Breast epithelium (tissue), 4 donors: ENCODE results near the gene UGT1A1. TPM values are rescaled to one million over a fixed set of nuclear protein-coding genes. Genes with fewer than 3 reads are reported as not detected.

ENCODE experiments used
- DNase-seq, 2 donors: peaks; one replicate each; pipeline ENCODE4 v3.0.0-alpha.2; 2019; ENCODE audit warnings: low spot score in 2 of 2
- H3K27ac ChIP-seq, 2 donors: fragments of 200-600 bp; sonication (generic) in 1 of 2; one replicate each; pipeline ENCODE4 v1.5.1; 2016 to 2019; ENCODE audit warnings: mild to moderate bottlenecking in 1 of 2
- H3K27me3 ChIP-seq, 2 donors: fragments of 200-600 bp; sonication (generic) in 1 of 2; one replicate each; pipeline versions ENCODE4 v1.5.1 to v1.6.0; 2017 to 2019; ENCODE audit warnings: control low read depth in 1 of 2, mild to moderate bottlenecking in 1 of 2
- H3K36me3 ChIP-seq: fragments of 200-600 bp; one replicate; pipeline ENCODE4 v1.5.1; 2019
- H3K4me1 ChIP-seq, 2 donors: fragments of 200-600 bp; sonication (generic); one replicate each; pipeline ENCODE4 v1.5.1; 2016 to 2019; ENCODE audit warnings: control low read depth in 1 of 2
- H3K4me3 ChIP-seq, 3 donors: fragments of 200-600 bp; sonication (generic); 1 replicate in 2 of 3; 2 replicates in 1 of 3; pipeline ENCODE4 v1.5.1; 2016 to 2019; ENCODE audit warnings: mild to moderate bottlenecking in 3 of 3, moderate library complexity in 2 of 3
- H3K9me3 ChIP-seq, 2 donors: fragments of 200-600 bp; sonication (generic) in 1 of 2; one replicate each; pipeline ENCODE4 v1.5.1; 2016 to 2019; ENCODE audit warnings: control low read depth in 1 of 2
- POLR2A ChIP-seq: fragments of 450-650 bp; IDR thresholded peaks from one replicate; pipeline ENCODE4 v1.6.1; 2016; ENCODE audit warnings: antibody characterized with exemption, mild to moderate bottlenecking, moderate library complexity
- POLR2AphosphoS5 ChIP-seq, 3 donors: sonication (generic); formaldehyde crosslinking; IDR thresholded peaks; one replicate each; pipeline ENCODE4 v1.6.1; 2017; ENCODE audit warnings: antibody characterized with exemption in 3 of 3
- intact Hi-C: fragments of 100-400 bp; cut with DNase I; formaldehyde crosslinking; loops from one replicate; pipeline ENCODE4 v1.15.1; 2023; ENCODE audit warnings: low total_unique reads
- total RNA-seq, 3 donors: library from RNA; depleted of rRNA; stranded (reverse); fragments of >200 nt; gene quantifications; one replicate each; pipeline ENCODE4 v1.1.0, GENCODE V29; 2016
- TF ChIP-seq, protein P1 (sequence below), 3 donors: fragments of 450-650 bp; IDR thresholded peaks; one replicate each; pipeline ENCODE4 v1.5.1; 2016 to 2017; ENCODE audit warnings: antibody characterized with exemption in 3 of 3, mild to moderate bottlenecking in 3 of 3, moderate library complexity in 3 of 3

Gene UGT1A1
- total RNA-seq, 3 donors from 2014 or later, result not detected

- H3K9me3 ChIP-seq, result no peaks in the 10 kb centered on the region
- H3K27ac ChIP-seq, result no peak overlapping the region
- no peak for DNase-seq
- intact Hi-C loops, result no loop called here
- no peaks in the 10 kb centered on the region for H3K36me3 ChIP-seq
- TF ChIP-seq, protein P1, sequence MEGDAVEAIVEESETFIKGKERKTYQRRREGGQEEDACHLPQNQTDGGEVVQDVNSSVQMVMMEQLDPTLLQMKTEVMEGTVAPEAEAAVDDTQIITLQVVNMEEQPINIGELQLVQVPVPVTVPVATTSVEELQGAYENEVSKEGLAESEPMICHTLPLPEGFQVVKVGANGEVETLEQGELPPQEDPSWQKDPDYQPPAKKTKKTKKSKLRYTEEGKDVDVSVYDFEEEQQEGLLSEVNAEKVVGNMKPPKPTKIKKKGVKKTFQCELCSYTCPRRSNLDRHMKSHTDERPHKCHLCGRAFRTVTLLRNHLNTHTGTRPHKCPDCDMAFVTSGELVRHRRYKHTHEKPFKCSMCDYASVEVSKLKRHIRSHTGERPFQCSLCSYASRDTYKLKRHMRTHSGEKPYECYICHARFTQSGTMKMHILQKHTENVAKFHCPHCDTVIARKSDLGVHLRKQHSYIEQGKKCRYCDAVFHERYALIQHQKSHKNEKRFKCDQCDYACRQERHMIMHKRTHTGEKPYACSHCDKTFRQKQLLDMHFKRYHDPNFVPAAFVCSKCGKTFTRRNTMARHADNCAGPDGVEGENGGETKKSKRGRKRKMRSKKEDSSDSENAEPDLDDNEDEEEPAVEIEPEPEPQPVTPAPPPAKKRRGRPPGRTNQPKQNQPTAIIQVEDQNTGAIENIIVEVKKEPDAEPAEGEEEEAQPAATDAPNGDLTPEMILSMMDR (IDR thresholded peaks at IDR 0.05), result no peak
- no peak for TF ChIP-seq POLR2AphosphoS5 (IDR thresholded peaks at IDR 0.05)
- TF ChIP-seq POLR2A, result no peak
- H3K4me3 ChIP-seq, result no peak overlapping the region
- no peaks in the 10 kb centered on the region for H3K4me1 ChIP-seq
- H3K27me3 ChIP-seq, result no peaks in the 10 kb centered on the region
Measured at GRCh38 chr2:233802132-233802815, 42.2 kb downstream of the UGT1A1 start.

DNA sequence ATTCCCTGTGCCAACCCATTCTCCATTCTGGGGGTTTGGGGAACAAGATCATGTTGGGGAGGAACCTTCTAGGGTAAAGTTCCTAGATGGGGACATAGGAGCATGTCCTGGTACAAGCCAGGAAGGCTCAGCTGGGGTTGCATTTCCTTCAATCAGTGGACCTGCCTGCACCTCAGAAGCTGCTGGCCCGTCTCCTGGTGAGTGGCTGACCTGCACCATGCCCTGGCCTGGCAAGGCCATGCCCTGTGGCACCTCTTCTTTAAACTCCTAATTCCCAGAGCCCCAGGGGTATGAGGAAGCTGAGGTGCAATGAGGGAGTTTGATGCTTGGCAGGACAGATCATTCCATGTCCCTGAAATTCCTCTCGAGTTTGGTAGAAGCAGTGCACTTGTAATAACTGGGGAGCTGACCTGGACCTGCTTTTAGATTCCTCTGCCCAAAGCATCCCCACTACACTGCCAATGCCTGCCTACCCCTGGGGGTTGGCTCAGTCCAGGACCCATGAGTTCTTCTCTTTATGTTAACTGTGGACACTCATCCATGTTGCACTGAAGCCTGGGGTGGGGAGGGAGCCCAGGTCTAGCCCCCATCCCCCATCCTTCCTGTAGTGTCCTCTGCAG lies 43.3 kb downstream of the UGT1A1 start:
- intact Hi-C loops, result no loop called here
- H3K9me3 ChIP-seq, result no peaks in the 10 kb centered on the region
- DNase-seq, result no peak
- H3K4me1 ChIP-seq, result no peaks in the 10 kb centered on the region
- no peaks in the 10 kb centered on the region for H3K36me3 ChIP-seq
- no peak overlapping the region for H3K27ac ChIP-seq
- TF ChIP-seq POLR2A, result no peak
- TF ChIP-seq, protein P1 (IDR thresholded peaks at IDR 0.05), result no peak
- TF ChIP-seq POLR2AphosphoS5 (IDR thresholded peaks at IDR 0.05), result no peak
- H3K27me3 ChIP-seq, result no peaks in the 10 kb centered on the region
- H3K4me3 ChIP-seq, result no peak overlapping the region

DNA sequence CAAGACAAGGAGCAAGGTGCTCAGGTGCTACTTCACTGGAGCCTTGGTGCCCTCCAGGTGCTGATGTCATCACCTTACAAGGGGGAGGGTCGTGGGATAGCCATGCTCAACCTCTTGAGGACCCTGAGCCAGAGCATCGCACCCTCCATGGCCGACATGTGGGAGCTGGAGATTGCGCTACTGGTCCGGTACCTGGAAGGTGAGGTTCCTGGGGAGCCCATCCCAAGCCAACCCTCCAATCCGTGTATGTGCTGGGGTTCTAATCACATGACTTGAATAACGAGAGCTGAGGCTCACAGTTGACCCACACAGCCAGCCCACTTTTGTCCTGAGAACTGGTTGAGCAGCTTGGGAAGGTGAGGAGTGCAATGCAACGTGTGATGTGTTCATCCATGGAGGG lies 43.9 kb downstream of the UGT1A1 start:
- no peak overlapping the region for H3K27ac ChIP-seq
- H3K4me3 ChIP-seq, result no peak overlapping the region
- H3K27me3 ChIP-seq, result no peaks in the 10 kb centered on the region
- H3K9me3 ChIP-seq, result no peaks in the 10 kb centered on the region
- intact Hi-C loops, result no loop called here
- H3K4me1 ChIP-seq, result no peaks in the 10 kb centered on the region
- TF ChIP-seq POLR2A (no peak), POLR2AphosphoS5 (IDR thresholded peaks at IDR 0.05) (no peak)
- TF ChIP-seq, protein P1 (IDR thresholded peaks at IDR 0.05), result no peak
- no peaks in the 10 kb centered on the region for H3K36me3 ChIP-seq
- no peak for DNase-seq

- no peak for DNase-seq
- no peaks in the 10 kb centered on the region for H3K36me3 ChIP-seq
Measured at GRCh38 chr2:233807215-233807865, 47.3 kb downstream of the UGT1A1 start.

More at GRCh38 chr2:233807215-233807865, 47.3 kb downstream of the UGT1A1 start:
- Histone ChIP-seq H3K4me3 (no peak overlapping the region), H3K27ac (no peak overlapping the region), H3K9me3 (no peaks in the 10 kb centered on the region), H3K4me1 (no peaks in the 10 kb centered on the region), H3K27me3 (no peaks in the 10 kb centered on the region)
- TF ChIP-seq POLR2AphosphoS5 (IDR thresholded peaks at IDR 0.05), result no peak
- TF ChIP-seq, protein P1 (IDR thresholded peaks at IDR 0.05), result no peak
- no peak for TF ChIP-seq POLR2A
- intact Hi-C loops, result no loop called here
